HUES6 (cell line): ENCODE results near the gene TIMM8A.

Experiments used
- H3K27ac ChIP-seq: 2 replicates; pipeline ENCODE4 v1.7.0; 2013; ENCODE audit warnings: low read depth, mild to moderate bottlenecking, low read length, inconsistent platforms
- H3K27me3 ChIP-seq: 2 replicates; pipeline ENCODE4 v1.6.1; 2013; ENCODE audit warnings: low read length; ENCODE audit not compliant: control insufficient read depth, insufficient read depth
- H3K36me3 ChIP-seq: 2 replicates; pipeline ENCODE4 v1.6.1; 2013; ENCODE audit warnings: low read length; ENCODE audit not compliant: control insufficient read depth, insufficient read depth
- H3K4me1 ChIP-seq: 2 replicates; pipeline ENCODE4 v1.6.1; 2013; ENCODE audit warnings: low read length; ENCODE audit not compliant: control insufficient read depth, insufficient read depth
- H3K4me3 ChIP-seq: 2 replicates; pipeline ENCODE4 v1.5.1; 2013; ENCODE audit warnings: low read depth, low read length
- H3K9ac ChIP-seq: one replicate; pipeline ENCODE4 v1.6.1; 2013; ENCODE audit warnings: mild to moderate bottlenecking, low read length
- H3K9me3 ChIP-seq: 2 replicates; pipeline ENCODE4 v1.6.1; 2013; ENCODE audit warnings: low read depth, low read length; ENCODE audit not compliant: control insufficient read depth, insufficient read depth

Gene TIMM8A

DNA sequence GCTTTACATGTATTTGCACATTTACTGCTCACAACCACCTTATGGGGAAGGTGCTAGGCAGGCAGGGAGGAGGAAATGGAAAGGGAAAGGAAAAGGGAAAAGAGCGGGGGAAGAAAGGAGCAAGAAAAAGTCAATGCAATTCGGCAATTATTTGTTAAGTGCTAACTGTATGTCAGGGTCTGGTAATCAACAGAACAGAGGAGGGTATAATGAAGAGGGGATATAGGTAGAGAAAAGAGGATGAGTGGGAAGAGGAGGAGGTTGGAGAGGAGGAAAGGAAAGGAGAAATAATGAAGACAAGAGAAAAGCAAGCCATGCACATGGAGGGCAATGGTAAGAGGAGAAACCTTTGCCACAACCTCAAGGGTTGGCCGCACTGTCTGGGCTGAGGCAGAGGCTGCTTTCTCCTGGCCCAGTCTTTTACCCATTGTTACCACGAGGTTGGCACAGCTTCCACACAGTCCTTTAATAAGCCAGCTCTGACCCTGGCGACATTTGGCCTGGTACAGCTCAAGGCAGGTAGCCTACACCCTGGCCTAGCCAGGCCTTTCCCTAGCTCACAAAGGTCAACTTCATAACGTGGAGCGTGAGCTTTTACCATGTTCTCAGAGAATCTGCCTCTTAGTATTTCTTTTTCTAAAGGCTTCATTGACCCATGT, 36.6 kb upstream of the TIMM8A start:
- Histone ChIP-seq H3K4me1 (peaks cover 12% of the 10 kb centered on the region; the same call in 1 of the 2 replicates), H3K9ac (no peak overlapping the region), H3K4me3 (no peak overlapping the region), H3K36me3 (no peaks in the 10 kb centered on the region), H3K27me3 (no peaks in the 10 kb centered on the region; the same call in 1 of the 2 replicates), H3K9me3 (no peaks in the 10 kb centered on the region), H3K27ac (no peak overlapping the region)

DNA sequence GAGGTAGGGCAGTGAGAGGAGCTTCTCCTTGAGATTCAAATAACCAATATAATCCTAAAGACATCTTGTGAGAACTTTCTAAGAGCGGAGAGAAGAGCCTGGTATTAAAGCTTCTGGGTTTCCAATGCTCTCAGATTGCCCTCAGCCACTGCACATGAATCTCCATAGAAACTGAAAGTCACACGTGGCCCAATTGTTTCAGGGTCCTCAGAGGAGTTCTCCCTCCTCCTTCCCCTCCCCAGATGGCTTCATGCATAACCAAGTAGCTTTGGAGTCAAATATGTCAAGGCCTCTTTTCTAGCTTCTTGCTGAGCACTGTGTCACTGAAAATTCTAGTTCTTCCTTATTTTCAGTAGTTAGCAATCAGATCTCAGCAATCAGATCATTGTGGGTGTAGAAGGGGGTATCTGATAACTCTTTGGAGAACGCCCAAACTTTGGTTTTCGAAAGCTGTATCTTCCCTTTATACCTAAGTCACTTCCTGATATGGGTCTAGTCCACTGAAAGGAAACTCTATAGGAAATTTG, 35.2 kb upstream of the TIMM8A start:
- H3K27ac ChIP-seq, result no peak overlapping the region
- H3K36me3 ChIP-seq, result no peaks in the 10 kb centered on the region
- no peaks in the 10 kb centered on the region for H3K9me3 ChIP-seq
- peaks cover 12% of the 10 kb centered on the region; the same call in 1 of the 2 replicates for H3K4me1 ChIP-seq
- H3K27me3 ChIP-seq, result no peaks in the 10 kb centered on the region; the same call in 1 of the 2 replicates
- H3K4me3 ChIP-seq, result no peak overlapping the region
- H3K9ac ChIP-seq, result no peak overlapping the region

DNA sequence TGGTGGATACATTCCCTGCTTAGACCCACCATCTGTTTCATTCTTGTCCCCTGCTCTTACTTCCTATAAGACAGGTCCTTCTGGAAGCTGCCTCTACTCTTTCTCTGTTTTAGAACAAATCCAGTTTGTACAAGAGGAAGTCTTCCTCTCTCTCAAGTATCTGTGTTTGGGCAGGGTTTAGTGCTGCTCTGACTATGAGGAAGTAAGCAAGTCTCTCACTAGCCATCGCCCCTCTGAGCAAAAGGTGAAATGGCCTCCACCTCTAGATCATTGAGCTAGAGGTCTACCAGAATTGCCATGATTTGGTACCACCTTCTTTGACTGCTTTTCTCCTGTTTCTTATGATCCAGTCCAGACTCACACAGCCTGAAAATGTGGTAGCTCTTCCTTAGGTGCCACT, 29.0 kb upstream of the TIMM8A start:
- H3K36me3 ChIP-seq, result no peaks in the 10 kb centered on the region
- no peak overlapping the region for H3K4me3 ChIP-seq
- H3K4me1 ChIP-seq, result no peaks in the 10 kb centered on the region
- no peaks in the 10 kb centered on the region for H3K9me3 ChIP-seq
- 0 out of 2 replicates have a peak, but pooled peaks cover 4% of the 10 kb centered on the region for H3K27me3 ChIP-seq
- H3K27ac ChIP-seq, result no peak overlapping the region
- no peak overlapping the region for H3K9ac ChIP-seq

DNA sequence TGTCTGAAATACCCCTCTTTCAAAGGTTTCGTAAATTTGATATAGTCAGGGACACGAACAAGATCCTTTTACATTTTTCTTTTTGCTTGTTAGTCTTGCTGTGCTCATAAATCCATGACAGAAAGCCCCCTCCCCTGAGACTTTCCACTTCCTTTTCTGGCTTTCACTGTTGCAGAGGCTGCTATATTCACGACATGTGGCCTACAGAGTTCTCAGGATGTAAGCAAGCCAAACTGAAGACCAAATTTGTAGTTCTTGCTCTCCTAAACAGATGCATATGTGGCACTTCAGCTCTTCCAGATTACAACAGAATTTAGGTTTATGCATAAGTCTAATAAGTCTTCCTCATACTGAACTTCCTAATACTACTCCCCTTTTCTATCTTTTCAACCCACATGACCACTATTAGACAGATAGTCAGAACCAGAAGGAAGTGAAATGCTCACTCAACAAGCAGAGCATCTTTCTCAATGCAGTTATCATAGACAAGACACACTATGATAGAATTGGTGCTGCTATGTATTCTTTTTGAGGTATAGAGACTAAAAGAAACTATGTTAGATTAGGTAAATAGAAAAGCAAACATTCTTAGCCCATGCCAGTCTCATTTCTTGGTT, 22.5 kb upstream of the TIMM8A start:
- Histone ChIP-seq H3K36me3 (no peaks in the 10 kb centered on the region), H3K4me1 (no peaks in the 10 kb centered on the region), H3K9me3 (no peaks in the 10 kb centered on the region), H3K27ac (no peak overlapping the region), H3K4me3 (no peak overlapping the region), H3K27me3 (peaks cover 4% of the 10 kb centered on the region; the same call in 1 of the 2 replicates), H3K9ac (no peak overlapping the region)

DNA sequence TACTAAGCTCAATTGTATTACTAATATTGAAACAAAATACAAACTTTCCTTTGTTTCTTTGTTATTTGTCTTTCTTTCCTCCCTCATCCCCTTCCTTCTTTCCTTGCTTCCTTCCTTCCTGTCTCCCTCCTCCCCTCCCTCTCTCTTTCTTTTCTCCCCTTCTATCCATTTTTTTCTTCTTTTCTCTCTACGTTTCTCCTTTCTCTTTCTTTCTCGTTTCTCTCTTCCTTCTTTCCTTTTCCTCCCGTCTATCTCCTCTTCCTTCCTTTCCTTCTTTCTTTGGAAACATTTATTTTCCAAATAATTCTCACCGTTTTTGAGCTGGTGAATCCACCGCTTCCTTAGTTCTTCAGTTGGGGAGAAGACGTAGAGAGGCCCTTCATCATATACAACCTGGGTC, 21.1 kb upstream of the TIMM8A start:
- H3K9me3 ChIP-seq, result no peaks in the 10 kb centered on the region
- no peaks in the 10 kb centered on the region for H3K36me3 ChIP-seq
- no peaks in the 10 kb centered on the region for H3K4me1 ChIP-seq
- H3K27me3 ChIP-seq, result no peaks in the 10 kb centered on the region; the same call in 1 of the 2 replicates
- H3K27ac ChIP-seq, result no peak overlapping the region
- H3K9ac ChIP-seq, result no peak overlapping the region
- no peak overlapping the region for H3K4me3 ChIP-seq

DNA sequence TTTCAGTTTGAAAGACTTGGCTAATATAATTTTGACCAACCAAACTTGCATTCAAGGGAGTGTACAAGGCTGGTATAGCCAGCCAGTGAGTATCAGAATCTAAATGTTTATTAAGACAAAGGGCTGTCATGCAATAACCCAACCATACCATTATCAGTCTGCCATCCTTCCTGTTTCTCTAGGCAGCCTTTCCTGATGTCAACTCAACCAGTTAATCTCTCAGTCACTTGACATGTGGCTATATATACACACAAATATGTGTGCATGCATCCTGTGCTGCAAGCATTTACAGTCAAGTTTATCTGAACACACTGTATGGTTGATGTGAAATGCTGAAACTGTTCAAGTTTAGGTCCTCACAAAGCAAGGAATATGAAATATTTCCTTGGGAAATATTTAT, 20.3 kb upstream of the TIMM8A start:
- no peak overlapping the region for H3K9ac ChIP-seq
- H3K27me3 ChIP-seq, result no peaks in the 10 kb centered on the region; the same call in 1 of the 2 replicates
- H3K27ac ChIP-seq, result no peak overlapping the region
- H3K36me3 ChIP-seq, result no peaks in the 10 kb centered on the region
- H3K4me3 ChIP-seq, result no peak overlapping the region
- H3K4me1 ChIP-seq, result no peaks in the 10 kb centered on the region
- H3K9me3 ChIP-seq, result no peaks in the 10 kb centered on the region

DNA sequence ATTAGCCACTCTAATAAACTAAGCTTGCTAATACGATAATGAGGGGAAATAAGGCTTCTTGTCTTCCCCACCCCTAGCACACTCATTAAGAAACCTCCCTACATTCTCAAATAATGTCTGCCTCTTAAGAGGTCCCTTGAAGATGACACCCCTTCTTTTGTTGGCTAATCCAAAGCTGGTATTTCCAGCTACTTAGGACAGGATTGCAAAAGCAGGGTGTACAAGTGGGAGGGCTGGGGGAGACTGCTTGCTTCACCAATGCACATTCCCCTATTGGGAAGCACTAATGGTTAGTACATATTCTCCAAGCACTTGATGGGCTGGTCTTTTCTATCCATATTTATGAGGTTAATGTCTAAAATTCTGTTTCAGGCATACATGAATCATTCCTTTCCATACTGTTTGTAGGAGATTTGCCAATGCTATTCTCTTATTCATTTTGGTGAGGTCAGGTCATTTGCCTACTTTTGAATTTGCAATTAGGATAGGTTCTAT, 16.8 kb upstream of the TIMM8A start:
- Histone ChIP-seq H3K4me1 (no peaks in the 10 kb centered on the region), H3K9ac (no peak overlapping the region), H3K27me3 (no peaks in the 10 kb centered on the region; the same call in 1 of the 2 replicates), H3K27ac (no peak overlapping the region), H3K4me3 (no peak overlapping the region), H3K9me3 (no peaks in the 10 kb centered on the region), H3K36me3 (no peaks in the 10 kb centered on the region)

DNA sequence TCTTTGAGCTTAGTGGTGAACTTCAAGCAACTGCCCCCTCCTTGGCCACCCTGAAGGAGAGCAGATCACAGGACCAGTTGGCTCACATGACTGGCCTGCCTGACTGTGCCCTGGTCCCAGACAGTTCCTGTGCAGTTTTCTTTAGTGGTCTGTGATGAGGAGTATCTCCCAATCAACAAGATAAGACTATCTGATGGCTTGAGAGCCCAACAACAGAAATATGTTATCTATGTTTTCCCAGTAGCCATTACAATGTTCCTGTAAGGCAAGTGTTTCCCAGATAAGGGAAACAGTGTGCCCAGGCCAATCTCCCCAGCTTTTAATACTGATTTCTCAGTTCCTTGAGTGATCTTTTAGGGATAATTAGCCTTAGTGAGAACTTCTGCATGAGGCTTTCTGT, 14.2 kb upstream of the TIMM8A start:
- Histone ChIP-seq H3K36me3 (no peaks in the 10 kb centered on the region), H3K27ac (no peak overlapping the region), H3K9me3 (no peaks in the 10 kb centered on the region), H3K4me3 (no peak overlapping the region), H3K4me1 (no peaks in the 10 kb centered on the region), H3K9ac (no peak overlapping the region), H3K27me3 (no peaks in the 10 kb centered on the region)

DNA sequence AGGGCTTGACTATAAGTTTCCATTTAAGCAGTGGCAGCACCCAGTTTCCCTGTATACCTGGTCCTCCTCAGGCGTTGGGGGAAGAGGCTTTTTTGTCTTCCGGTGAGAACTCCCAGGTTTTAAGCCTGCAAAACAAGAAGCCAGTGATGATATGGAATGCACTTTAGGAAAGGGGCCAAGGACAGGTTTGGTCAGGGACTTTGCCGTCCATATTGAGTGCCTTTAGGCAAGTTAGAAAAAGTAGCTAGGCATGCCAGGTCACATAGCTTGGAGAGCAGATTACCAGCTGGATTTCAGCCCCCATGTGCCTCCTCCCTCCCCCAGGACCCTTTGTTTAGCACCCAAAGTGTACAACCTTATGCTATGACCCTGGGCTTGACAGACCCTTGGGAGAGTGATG, 13.6 kb upstream of the TIMM8A start:
- Histone ChIP-seq H3K36me3 (no peaks in the 10 kb centered on the region), H3K4me1 (no peaks in the 10 kb centered on the region)

DNA sequence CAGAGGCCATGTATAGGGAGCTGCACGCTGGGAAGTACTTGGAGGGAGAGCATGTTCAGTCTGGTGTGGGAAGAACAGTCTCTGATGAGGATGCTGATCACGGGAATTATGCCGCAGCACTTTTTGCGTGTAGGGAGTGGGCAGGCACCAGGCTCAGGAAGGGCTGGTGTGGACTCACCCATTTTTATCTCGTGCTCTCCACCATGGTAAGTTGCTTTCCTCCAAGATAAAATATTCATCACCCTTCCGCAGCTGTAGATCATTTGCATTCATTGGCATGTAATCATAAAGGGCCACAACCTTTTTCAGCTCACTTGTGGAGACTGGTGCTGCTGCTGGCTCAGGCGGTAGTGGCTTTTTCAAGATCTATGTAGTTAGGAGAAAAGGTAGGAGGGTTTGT, 11.8 kb upstream of the TIMM8A start:
- no peaks in the 10 kb centered on the region for H3K4me1 ChIP-seq
- no peaks in the 10 kb centered on the region for H3K9me3 ChIP-seq
- no peak overlapping the region for H3K27ac ChIP-seq
- H3K4me3 ChIP-seq, result no peak overlapping the region
- H3K9ac ChIP-seq, result no peak overlapping the region
- no peaks in the 10 kb centered on the region for H3K27me3 ChIP-seq
- H3K36me3 ChIP-seq, result no peaks in the 10 kb centered on the region

More for the DNA sequence above, 13.6 kb upstream of the TIMM8A start:
- Histone ChIP-seq H3K4me3 (no peak overlapping the region), H3K27me3 (no peaks in the 10 kb centered on the region), H3K9me3 (no peaks in the 10 kb centered on the region), H3K27ac (no peak overlapping the region), H3K9ac (no peak overlapping the region)

DNA sequence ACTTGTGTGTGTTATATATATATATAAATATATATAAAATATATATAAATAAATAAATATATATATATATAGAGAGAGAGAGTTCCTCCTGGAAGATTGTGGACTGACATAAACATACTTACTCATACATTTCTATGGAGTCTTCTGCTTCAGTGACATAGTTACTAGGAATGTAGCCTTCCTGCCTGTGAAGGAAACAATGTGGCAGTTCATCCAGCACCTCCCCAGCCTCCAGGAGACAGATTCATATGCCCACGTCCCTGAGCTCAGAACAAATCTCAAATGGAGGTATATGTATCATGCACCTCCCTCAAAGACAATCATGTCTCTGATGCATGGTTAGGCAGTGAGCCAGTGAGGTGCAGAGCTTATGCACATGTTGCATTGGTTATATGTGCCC, 11.4 kb upstream of the TIMM8A start:
- H3K4me1 ChIP-seq, result no peaks in the 10 kb centered on the region
- H3K4me3 ChIP-seq, result no peak overlapping the region
- H3K27ac ChIP-seq, result no peak overlapping the region

More for the DNA sequence above, 11.4 kb upstream of the TIMM8A start:
- Histone ChIP-seq H3K36me3 (no peaks in the 10 kb centered on the region), H3K9ac (no peak overlapping the region), H3K9me3 (no peaks in the 10 kb centered on the region), H3K27me3 (no peaks in the 10 kb centered on the region)
